Mucosa of rectum (tissue), 2 donors: Measurements from ENCODE around the gene HECTD2.
"Not testable (repeated sequence)": the region's sequence is repeated elsewhere in the genome, so short reads cannot be mapped to it uniquely, and the experiment has no call there.

Experiments used
- H3K27ac ChIP-seq, 2 donors: one replicate each; pipeline ENCODE4 v1.7.0; 2013; ENCODE audit warnings: inconsistent platforms in 2 of 2, low read depth in 2 of 2, low read length in 2 of 2
- H3K27me3 ChIP-seq, 2 donors: one replicate each; pipeline ENCODE4 v1.7.0; 2013; ENCODE audit warnings: low read length in 2 of 2; ENCODE audit not compliant: control insufficient read depth in 2 of 2, insufficient read depth in 2 of 2
- H3K36me3 ChIP-seq, 2 donors: one replicate each; pipeline ENCODE4 v1.7.0; 2013; ENCODE audit warnings: low read length in 2 of 2; ENCODE audit not compliant: control insufficient read depth in 2 of 2, insufficient read depth in 2 of 2
- H3K4me1 ChIP-seq, 2 donors: one replicate each; pipeline ENCODE4 v1.7.0; 2013; ENCODE audit warnings: low read length in 2 of 2, mild to moderate bottlenecking in 1 of 2; ENCODE audit not compliant: control insufficient read depth in 2 of 2, insufficient read depth in 2 of 2
- H3K4me3 ChIP-seq, 2 donors: one replicate each; pipeline ENCODE4 v1.7.0; 2013; ENCODE audit warnings: low read length in 2 of 2
- H3K9ac ChIP-seq, 2 donors: one replicate each; pipeline ENCODE4 v1.7.0; 2013; ENCODE audit warnings: low read length in 2 of 2, low read depth in 1 of 2, mild to moderate bottlenecking in 1 of 2
- H3K9me3 ChIP-seq, 2 donors: one replicate each; pipeline ENCODE4 v1.7.0; 2013; ENCODE audit warnings: low read length in 2 of 2; ENCODE audit not compliant: control insufficient read depth in 2 of 2
- donor health status: healthy.
- donor health status: Normal muscosa, but diverticular disease.

The HECTD2 gene

DNA sequence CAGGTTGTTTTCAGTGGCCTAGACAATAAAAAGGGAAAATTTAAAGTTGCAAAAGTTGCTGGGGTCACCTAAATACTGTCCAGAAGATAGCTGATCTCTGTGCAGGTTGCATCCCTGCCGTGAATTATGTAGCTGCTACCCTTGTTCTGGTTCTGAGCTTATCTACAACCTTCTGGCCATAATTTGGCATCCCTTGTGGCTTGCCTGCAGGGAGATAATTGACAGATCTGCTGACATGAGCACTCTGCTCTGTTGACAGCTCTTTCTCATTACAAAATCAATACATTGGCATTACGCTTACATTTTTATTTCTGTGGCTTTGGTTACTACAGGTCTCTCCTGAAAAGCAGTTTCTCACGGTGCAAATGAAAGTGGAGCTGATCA lies 29.3 kb upstream of the HECTD2 start:
- Histone ChIP-seq H3K4me3 (no peak overlapping the region), H3K27ac (no peak overlapping the region), H3K9me3 (peaks cover 0 to 5% of the 10 kb centered on the region in 2 donors), H3K4me1 (no peaks in the 10 kb centered on the region), H3K9ac (no peak overlapping the region), H3K27me3 (peaks cover 0 to under 1% of the 10 kb centered on the region in 2 donors), H3K36me3 (no peaks in the 10 kb centered on the region)

DNA sequence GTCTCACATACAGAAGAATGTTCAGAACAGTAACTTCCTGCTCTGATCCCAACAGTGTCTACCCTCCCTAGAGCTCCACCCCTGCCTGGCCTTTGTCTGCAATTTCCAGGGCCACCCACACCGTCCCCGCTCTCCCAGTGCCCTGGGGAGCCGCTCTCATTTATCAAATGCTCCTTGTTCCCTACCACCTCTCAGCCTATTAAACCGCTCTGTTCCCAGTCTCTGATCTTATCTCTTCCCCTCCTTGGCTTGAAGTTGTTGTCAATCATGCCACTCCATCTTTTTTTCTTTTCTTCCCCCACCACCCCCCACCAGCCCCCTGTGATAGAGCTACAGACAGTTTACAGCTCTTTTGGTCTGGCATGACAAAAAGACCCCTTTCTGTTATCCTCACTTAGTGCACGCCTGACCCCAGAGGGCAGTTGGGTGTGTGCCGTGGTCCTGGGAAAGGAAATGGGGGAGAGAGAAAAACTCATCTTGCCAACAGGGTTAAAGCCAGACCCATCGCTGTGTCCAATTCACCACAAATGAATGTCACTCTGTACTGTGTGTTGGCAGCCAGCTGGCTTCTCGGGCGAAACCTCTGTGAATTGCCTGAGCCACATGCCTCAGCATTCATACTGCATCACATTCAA lies 28.8 kb upstream of the HECTD2 start:
- H3K27ac ChIP-seq, result no peak overlapping the region
- no peak overlapping the region for H3K4me3 ChIP-seq
- H3K36me3 ChIP-seq, result no peaks in the 10 kb centered on the region
- H3K27me3 ChIP-seq, result peaks cover 0 to 3% of the 10 kb centered on the region in 2 donors
- peaks cover 0 to 5% of the 10 kb centered on the region in 2 donors for H3K9me3 ChIP-seq
- no peak overlapping the region for H3K9ac ChIP-seq
- no peaks in the 10 kb centered on the region for H3K4me1 ChIP-seq

DNA sequence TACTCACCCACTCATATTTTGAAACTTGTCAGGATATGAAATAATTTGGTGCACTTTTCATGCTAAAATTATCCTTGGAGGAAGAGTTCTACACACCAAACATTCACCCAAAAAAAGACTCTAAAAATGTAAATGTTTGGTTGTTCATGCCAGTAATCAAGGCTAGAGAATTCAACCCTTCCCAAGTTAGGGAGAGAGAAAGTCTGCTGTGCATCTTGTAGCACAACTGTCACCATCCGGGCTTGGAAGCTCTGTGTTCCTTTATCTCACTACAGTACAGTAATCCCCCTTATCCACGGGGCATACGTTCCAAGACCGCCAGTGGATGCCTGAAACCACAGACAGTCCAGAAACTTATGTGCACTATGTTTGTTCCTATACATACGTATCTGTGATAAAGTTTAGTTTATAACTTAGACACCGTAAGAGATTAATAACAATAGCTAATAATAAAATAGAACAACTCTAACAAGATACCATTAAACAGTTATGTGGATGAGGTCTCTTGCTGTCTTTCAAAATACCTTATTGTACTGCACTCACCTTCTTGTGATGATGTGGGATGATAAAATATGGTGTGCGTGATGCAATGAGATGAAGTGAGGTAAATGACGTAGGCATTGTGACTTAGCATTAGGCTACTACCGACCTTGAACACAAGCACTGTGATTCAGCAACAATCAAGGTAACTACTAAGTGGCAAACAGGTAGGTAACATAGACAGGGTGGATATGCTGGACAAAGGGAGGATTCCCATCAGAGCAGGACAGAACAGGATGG lies 24.6 kb upstream of the HECTD2 start:
- no peaks in the 10 kb centered on the region for H3K9me3 ChIP-seq
- peaks cover 3% of the 10 kb centered on the region in 2 donors for H3K27me3 ChIP-seq
- no peaks in the 10 kb centered on the region for H3K36me3 ChIP-seq
- H3K4me3 ChIP-seq, result no peak overlapping the region
- no peak overlapping the region for H3K27ac ChIP-seq
- no peak overlapping the region for H3K9ac ChIP-seq
- no peaks in the 10 kb centered on the region for H3K4me1 ChIP-seq

DNA sequence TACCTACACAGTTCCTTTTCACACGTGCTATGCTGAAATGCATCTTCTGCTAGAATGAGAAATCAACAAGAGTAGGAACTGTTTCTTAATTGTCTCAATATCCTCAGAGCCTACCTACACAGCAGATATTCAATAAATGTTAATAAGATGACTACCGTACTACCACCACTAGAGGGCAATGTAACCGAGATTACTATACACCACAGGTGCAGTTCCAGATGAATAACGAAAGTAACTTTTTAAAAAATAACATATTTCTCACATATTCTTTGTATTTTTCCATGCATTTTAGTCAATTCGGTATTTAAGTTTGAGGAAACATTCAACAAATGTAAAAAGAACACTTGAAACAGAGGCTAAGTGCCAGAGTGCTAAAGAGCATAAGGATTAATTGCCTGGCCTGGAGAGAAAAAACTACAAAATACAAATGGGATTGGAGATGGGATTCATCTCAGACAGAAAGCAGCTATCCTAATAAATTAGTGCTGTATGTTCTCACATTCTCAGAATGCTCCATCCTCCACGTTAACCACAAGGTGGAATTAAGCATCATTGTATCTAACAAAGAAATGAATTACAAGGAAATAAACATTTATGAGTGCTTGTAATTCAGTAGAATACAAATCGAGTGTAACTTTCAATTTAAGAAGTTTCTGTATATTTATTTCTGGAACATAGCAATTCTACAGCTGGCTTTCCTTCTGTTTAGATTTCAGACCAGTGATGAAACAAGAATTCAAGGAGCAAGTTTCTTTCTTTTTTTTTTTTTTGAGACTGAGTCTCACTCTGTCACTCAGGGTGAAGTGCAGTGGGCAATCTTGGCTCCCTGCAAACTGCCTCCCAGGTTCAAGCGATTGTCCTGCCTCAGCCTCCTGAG lies 20.3 kb upstream of the HECTD2 start:
- Histone ChIP-seq H3K36me3 (no peaks in the 10 kb centered on the region), H3K4me1 (no peaks in the 10 kb centered on the region), H3K27ac (no peak overlapping the region), H3K9ac (no peak overlapping the region), H3K9me3 (no peaks in the 10 kb centered on the region), H3K4me3 (peak overlapping the region; percentile 2 to 16), H3K27me3 (peaks cover 3% of the 10 kb centered on the region in 2 donors)

DNA sequence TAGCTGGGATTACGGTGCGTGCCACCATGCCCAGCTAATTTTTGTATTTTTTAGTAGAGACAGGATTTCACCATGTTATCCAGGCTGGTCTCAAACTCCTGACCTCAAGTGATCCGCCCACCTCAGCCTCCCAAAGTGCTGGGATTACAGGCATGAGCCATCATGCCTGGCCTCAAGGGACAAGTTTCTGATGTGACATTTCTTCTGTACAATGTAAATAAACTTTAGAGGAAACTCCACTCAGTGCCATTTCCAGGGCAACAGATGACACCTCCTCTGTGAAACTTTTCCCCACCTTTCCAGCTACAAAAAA lies 19.7 kb upstream of the HECTD2 start:
- H3K9me3 ChIP-seq, H3K4me1 ChIP-seq, H3K27me3 ChIP-seq, H3K27ac ChIP-seq, H3K4me3 ChIP-seq, H3K9ac ChIP-seq, H3K36me3 ChIP-seq: not testable (repeated sequence)

DNA sequence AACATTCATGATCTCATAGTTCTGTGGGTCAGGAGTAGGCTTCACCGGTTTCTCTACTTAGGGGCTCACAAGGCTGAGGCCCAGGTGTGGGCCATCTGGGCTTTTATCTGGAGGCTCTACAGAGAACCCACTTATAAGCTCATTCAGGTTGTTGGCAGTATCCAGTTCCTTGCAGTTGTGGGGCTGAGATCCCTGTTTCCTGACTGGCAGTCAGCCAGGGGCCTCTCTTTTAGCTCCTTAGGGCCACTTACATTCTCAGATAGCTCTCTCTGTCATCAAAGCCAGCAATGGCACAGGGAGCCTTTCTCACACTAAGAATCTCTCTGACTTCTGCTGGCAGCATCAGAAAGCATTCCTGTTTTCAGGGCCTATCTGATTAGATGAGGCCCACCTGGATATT lies 18.2 kb upstream of the HECTD2 start:
- Histone ChIP-seq H3K9ac (no peak overlapping the region), H3K4me3 (no peak overlapping the region), H3K27ac (no peak overlapping the region), H3K36me3 (no peaks in the 10 kb centered on the region), H3K9me3 (no peaks in the 10 kb centered on the region), H3K4me1 (no peaks in the 10 kb centered on the region), H3K27me3 (peaks cover 0 to 3% of the 10 kb centered on the region in 2 donors)

DNA sequence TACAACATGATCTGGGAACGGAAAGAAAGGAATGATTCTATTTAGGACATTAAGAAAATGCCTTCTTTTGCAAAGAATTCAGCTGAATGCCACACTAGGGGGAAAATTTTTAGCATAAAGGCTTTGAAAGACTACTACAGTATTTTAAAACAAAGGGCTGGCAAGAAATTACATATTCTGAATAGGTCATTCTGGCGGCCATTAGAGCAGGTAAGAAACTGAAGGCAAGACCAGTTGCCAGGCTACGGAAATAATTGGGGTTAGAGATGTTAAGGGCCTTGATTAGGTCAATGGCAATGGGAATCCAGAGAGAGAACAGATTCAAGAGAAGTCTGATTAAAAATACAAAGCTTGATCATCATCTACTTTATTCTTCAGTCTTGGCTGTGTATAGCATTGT lies 3.8 kb upstream of the HECTD2 start:
- no peaks in the 10 kb centered on the region for H3K27me3 ChIP-seq
- no peaks in the 10 kb centered on the region for H3K9me3 ChIP-seq
- H3K36me3 ChIP-seq, result no peaks in the 10 kb centered on the region
- H3K27ac ChIP-seq, result no peak overlapping the region
- H3K4me1 ChIP-seq, result peaks cover 2 to 6% of the 10 kb centered on the region in 2 donors
- no peak overlapping the region for H3K9ac ChIP-seq
- no peak overlapping the region for H3K4me3 ChIP-seq

DNA sequence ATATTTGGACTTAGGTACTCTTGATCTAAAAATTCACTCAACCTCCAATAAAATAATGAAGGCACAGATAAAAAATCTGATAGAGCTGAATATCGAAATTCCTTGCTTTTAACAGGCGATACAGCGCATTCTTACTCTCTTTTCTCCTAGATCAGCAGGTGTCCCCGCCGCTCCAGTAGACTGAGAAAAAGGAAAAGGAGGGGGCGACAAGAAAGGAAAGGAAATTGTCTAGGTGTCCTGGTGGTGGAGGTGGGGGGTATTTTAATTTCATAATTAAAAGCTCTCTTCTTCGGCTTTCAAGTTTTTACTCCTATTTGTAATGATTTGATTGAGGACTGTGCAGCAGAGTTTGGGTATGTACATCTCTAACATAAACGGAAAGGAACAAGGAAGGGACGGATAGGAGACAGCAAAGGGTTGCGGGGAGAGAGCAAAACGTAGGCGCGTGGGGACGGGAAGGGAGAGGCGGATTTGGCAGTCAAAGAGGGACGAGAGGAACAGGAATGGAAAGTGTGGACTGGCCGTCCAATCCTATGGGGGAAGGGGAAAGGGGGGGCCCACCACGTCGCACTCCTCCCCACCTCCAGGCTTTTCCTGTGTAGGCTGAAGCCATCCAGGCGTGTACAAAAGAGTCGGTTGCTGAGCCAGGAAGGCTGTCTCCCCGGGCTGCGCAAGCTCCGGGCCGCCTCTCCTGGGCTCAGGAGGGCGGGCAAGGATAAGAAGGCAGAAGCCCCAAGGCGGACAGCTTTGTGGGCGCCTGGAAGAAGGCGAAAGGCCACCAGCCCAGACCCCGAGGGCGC lies 875 bp upstream of the HECTD2 start:
- H3K4me1 ChIP-seq, result peaks cover 2 to 7% of the 10 kb centered on the region in 2 donors
- H3K27ac ChIP-seq, result peak overlapping the region; percentile 97
- H3K9ac ChIP-seq, result peak overlapping the region; percentile 96 to 97
- H3K9me3 ChIP-seq, result no peaks in the 10 kb centered on the region
- H3K4me3 ChIP-seq, result peak overlapping the region; percentile 86 to 94
- no peaks in the 10 kb centered on the region for H3K27me3 ChIP-seq
- H3K36me3 ChIP-seq, result no peaks in the 10 kb centered on the region

DNA sequence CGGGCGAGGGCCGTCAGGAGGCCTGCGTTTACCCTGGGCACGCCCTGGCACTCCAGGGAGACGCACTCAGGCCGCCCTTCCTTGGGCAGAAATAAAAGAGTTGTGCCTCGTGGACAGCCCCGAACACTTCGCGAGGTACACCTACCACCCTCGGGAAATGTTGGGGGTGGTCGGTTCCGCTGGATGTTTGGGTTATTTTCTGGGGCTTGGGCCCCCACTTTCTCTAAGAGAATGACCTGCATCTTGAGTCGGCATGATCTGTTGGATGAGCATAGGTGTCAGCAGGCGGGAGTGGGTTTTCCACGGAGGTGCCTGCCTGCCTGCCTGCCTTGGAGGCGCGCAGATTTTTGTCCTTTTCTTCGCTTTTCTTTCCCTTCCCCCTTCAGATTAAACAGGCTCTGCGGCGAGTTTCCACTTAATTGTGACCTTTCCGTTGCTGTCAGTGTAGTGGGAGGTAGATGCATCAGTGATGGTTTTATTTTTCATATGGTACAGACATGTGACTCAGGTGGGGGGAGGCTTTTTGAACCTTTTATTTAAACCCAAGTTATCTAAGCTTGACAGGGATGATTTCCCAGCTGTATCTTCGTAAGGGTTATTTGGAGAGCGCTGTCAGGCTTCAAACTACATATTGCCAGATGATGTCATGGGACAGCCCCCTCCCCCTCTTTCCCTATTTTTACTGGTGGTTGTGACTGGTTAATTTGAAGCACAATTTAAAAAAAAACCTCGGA lies 661 bp downstream of the HECTD2 start:
- Histone ChIP-seq H3K27me3 (no peaks in the 10 kb centered on the region), H3K4me1 (peaks cover 2 to 7% of the 10 kb centered on the region in 2 donors), H3K9ac (peak overlapping the region; percentile 84 to 96), H3K4me3 (peak overlapping the region; percentile 86 to 90), H3K36me3 (no peaks in the 10 kb centered on the region), H3K9me3 (no peaks in the 10 kb centered on the region), H3K27ac (peak overlapping the region; percentile 97)
